T47D (cell line): ENCODE results near the gene AFF2.

Experiments
- DNase-seq, 2 experiments: peaks; one replicate each; pipeline versions ENCODE4 v3.0.0 to v3.0.0-alpha.2; 2011 to 2012; ENCODE audit warnings: low read depth in 1 of 2, low spot score in 1 of 2
- JUND ChIP-seq: IDR thresholded peaks from 2 replicates; pipeline ENCODE4 v1.6.1; 2012; ENCODE audit warnings: low read depth
- in situ Hi-C: cut with HindIII; loops from 2 replicates; pipeline ENCODE4 v1.10.0; 2016; ENCODE audit warnings: low sequenced_read_pairs, low pct_unique_long_range_greater_than_20kb

AFF2 gene

GRCh38 chrX:148813967-148814366 lies 313.6 kb downstream of the AFF2 start:
- DNase-seq: no peak
- no peak for TF ChIP-seq JUND
- in situ Hi-C loops: no loop called here

- in situ Hi-C loops: no loop called here
- TF ChIP-seq JUND: no peak
- DNase-seq: no peak
Observed at GRCh38 chrX:148815218-148815961, 315.0 kb downstream of the AFF2 start.

GRCh38 chrX:148823986-148824385 lies 323.6 kb downstream of the AFF2 start:
- TF ChIP-seq JUND: no peak
- in situ Hi-C loops: no loop called here
- no peak for DNase-seq

GRCh38 chrX:148825696-148826095 lies 325.3 kb downstream of the AFF2 start:
- no peak for TF ChIP-seq JUND
- in situ Hi-C loops: no loop called here
- DNase-seq: no peak

- in situ Hi-C loops: no loop called here
- TF ChIP-seq JUND: no peak
- DNase-seq: no peak
Observed at GRCh38 chrX:148836741-148837140, 336.3 kb downstream of the AFF2 start.

DNA sequence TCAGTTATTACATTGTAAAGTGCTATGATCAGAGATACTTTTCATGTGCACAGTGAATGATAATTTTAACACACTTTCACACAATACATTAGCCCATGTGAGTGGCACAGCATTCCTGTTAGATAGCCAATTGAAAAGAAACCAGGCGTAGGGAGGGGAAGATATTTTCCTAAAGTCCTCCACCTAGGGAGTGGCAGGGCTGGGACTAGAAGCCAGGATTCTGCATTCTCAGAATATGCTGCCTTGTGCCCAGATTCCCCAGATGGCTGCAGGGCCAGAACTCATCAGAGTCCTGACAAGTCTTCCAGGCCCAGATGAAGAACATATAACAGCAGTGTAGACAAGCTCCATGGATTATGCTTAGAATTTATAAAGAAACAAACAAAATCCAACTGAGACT lies 350.2 kb downstream of the AFF2 start:
- DNase-seq: no peak
- TF ChIP-seq JUND: no peak
- in situ Hi-C loops: no loop called here

DNA sequence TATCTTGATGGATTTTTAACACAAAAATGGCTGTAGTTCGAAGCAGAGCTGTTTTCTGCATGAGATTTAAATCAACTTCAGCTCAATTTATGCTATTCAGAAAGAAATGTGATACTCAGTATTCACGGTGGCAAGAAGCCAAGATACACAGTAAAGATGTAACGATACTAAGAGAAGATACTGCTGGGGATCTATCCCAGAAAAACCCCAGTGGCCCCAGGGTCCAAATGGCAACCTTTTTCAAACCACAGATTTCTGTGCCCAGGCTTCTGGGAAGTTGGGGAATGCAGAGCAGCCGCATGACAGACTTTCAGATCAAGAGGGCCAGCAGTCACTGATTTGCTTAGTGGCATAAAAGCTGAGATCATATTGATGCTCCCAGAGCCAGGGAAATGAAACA lies 353.9 kb downstream of the AFF2 start:
- TF ChIP-seq JUND: no peak
- in situ Hi-C loops: no loop called here
- no peak for DNase-seq

DNA sequence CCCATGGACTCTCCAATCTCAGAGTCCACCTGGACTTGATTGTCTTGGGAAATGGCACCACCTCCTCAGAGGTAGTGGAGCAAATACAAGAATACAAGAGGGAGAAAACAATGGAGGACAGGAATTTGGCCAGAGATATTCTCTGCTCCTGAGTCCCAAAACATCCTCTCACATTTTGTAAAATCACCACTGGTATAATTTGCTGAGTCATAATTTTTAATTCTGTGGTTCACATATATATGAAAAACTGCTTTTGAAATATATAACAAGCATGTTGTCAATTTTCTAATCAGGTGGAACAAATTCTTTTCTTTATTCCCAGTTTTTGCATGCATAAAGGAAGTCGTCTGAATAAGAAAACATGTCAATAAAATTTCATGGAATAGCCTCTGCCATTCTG lies 356.1 kb downstream of the AFF2 start:
- no peak for TF ChIP-seq JUND
- no peak for DNase-seq
- in situ Hi-C loops: no loop called here

DNA sequence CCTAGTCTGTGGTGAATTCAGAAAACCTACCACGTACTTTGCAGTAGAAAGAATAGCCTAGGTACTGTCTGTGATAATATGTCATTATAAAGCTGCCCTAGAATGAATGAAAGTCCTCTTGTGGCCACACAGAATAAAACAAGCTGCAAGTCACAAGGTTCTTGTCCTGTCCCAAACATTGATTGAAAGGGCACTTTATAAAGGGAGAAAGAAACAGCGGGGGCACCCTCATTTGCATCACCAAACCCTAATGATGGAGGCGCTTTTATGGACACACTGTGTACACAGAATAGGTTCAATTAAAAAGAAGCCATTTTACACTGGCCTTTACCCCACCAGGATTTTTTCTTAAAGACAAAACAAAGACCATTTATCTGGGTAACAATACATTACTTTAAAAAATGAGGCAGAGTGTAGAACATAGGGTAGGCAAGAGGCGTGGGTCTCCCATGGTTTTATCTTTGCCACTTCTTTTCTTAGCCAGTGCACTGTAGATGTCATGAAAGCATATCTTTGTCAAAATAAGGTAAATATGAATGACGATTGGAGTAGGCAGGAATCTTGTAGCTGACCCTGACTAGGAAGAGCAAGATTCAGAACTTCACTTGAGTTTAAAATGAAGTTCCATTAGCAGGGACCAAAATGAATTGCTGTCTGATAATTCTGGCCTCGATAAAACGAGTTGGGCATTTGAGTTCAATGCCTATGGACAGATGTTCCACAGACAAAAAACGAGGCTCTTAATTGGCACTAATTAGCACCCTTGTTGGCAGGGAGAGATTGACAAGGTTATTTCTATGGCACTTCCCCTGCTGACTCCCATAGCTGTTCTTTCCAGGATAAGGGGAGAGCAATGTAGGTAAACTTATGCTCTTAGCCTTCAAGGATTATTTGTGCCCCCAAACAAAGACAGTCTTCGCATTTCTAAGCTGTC lies 365.1 kb downstream of the AFF2 start:
- in situ Hi-C loops: no loop called here
- TF ChIP-seq JUND: no peak
- no peak for DNase-seq

GRCh38 chrX:148867596-148867995 lies 367.2 kb downstream of the AFF2 start:
- no peak for DNase-seq
- no peak for TF ChIP-seq JUND
- in situ Hi-C loops: no loop called here

DNA sequence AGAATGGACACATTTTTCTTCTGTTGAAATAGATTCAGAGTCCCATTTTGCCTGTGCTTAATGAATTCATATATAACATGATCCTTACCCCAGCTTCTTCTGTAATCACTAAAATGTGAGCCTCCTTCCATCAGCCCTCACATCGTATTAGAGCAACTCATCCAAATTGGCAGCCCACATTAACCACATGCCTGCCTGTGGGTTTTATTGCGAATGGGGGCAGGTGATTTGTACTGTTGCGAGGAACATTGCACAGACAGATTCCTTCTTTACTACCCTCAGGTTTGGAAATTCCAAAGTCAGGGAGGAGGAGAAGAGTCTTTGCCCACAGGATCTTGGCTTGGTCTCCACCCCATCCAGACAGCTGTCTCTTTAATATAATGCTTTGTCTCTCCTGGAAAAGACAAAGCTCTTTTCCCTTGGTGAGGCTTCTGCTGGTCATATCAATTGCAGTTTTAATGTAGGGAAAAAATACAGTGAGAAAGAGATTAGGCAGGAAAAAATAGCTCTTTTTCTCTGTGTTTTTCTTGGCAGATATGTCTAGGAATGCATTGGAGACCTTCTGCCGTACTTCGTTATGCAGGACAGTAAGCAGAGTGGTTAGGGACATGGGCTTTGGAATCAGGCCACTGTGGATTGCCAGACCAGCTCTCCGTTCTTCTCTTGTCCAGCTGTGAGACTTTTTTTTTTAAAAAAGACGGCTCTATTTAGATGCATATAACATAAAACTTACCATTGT lies 371.2 kb downstream of the AFF2 start:
- no peak for DNase-seq
- no peak for TF ChIP-seq JUND
- in situ Hi-C loops: no loop called here

DNA sequence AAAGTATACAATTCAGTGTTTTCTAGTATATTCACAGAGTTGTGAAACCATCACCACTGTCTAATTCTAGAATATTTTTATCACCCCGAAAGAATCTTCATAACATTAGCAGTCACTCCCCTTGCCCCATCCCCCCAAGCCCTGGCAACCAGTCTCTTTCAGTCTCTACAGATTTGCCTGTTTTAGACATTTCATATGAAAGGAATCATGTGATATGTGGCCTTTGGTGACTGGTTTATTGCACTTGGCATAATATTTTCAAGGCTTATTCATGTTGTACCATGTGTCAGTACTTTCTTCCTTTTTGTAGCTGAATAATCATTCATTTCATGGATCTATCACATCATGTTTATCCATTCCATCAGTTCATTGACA lies 371.7 kb downstream of the AFF2 start:
- TF ChIP-seq JUND: no peak
- in situ Hi-C loops: no loop called here
- no peak for DNase-seq

DNA sequence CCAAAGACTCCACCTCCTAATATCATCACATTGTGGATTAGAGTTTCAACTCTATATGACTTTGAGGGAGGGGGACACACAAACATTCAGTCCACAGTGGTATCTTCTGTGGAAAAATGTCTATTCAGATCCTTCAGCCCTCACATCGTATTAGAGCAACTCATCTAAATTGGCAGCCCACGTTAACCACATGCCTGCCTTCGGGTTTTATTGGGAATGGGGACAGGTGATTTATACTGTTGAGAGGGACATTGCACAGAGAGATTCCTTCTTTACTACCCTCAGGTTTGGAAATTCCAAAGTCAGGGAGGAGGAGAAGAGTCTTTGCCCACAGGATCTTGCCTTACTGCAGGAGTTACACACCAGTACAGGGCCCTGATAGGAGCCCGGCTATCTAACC lies 372.5 kb downstream of the AFF2 start:
- in situ Hi-C loops: no loop called here
- no peak for DNase-seq
- TF ChIP-seq JUND: no peak
